Activated T-cell treated with anti-CD3 and anti-CD28 coated beads, Interleukin-2, amount 50 U/mL, for 1 hour (primary cell): ENCODE results near the gene JKAMP.

ENCODE experiments used
- DNase-seq: peaks from one replicate; pipeline ENCODE4 v3.0.0-alpha.2; 2020

JKAMP gene

DNA sequence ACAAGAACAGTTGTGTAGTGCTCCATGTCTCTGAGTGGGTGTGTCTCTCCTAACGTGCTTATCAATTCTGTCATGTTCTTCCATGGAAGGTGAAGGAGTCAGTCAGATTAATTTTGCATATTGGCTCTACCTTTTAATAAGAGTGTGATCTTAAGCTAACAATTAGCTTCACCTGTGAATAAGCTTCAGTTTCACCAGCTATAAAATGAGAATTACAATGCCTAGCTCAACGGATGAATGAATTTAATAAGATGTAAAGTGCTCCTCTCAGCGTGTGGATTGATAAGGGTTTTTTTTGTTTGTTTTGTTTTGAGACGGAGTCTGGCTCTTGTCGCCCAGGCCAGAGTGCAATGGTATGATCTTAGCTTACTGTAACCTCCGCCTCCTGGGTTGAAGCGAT lies 59.6 kb downstream of the JKAMP start:
- DNase-seq = no peak

DNA sequence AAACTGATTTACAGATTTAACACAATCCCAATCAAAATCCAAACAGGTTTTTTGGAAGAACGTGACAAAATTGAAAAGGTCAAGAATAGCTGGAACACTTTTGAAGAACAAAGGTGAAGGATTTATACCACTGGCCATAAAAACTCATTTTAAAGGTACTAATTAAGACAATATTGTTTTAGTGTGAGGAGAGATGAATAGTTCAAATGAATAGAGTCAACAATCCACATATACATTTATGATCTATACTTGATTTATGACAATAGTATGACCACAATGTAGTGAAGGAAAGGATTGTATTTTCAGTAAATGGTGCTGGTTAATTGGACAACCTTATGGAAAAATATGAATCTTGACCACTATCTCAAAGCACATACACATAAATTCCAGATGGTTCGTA lies 63.0 kb downstream of the JKAMP start:
- no peak for DNase-seq
